Measurements from ENCODE around the gene PMEL.
A peak's percentile ranks its signal among the peaks of the same experiment; 100 is the strongest.
"Not testable (repeated sequence)": the region's sequence is repeated elsewhere in the genome, so short reads cannot be mapped to it uniquely, and the experiment has no call there.

Gene PMEL

GRCh38 chr12:55965941-55966407 is at the start of gene PMEL:
Gene PMEL (minus strand): TSS chr12:55966042. CDS start chr12:55966011, 31 bp downstream.
- peak in 1 of 2 experiments; percentile 41 for DNase-seq

- DNase-seq = no peak
Observed at GRCh38 chr12:56014205-56014604, 48.4 kb upstream of the PMEL start.

GRCh38 chr12:56013482-56013881 is 47.6 kb upstream of the PMEL start:
- no peak for DNase-seq

GRCh38 chr12:56011509-56012090 is 45.8 kb upstream of the PMEL start:
- no peak for DNase-seq

- no peak for DNase-seq
Observed at GRCh38 chr12:56010111-56010570, 44.3 kb upstream of the PMEL start.

- DNase-seq = peak; percentile 37 to 40
Observed at GRCh38 chr12:56007564-56008559, 42.0 kb upstream of the PMEL start.

- no peak for DNase-seq
Observed at GRCh38 chr12:56004211-56004610, 38.4 kb upstream of the PMEL start.

- not testable (repeated sequence) for DNase-seq
Observed at GRCh38 chr12:56003376-56003775, 37.5 kb upstream of the PMEL start.

- no peak for DNase-seq
Observed at GRCh38 chr12:56001487-56002100, 35.8 kb upstream of the PMEL start.

- not testable (repeated sequence) for DNase-seq
Observed at GRCh38 chr12:55999999-56000540, 34.2 kb upstream of the PMEL start.

GRCh38 chr12:55999522-55999921 is 33.7 kb upstream of the PMEL start:
- not testable (repeated sequence) for DNase-seq

GRCh38 chr12:55997535-55997859 is 31.7 kb upstream of the PMEL start:
- DNase-seq = no peak

GRCh38 chr12:55996715-55997534 is 31.1 kb upstream of the PMEL start, which contains the start of gene SUOX:
Gene SUOX (plus strand): TSS chr12:55997276. CDS start chr12:56002222, 4,946 bp downstream.
- DNase-seq = peak; percentile 79 to 90

- DNase-seq = peak; percentile 64 to 71
Observed at GRCh38 chr12:55996201-55996714, 30.4 kb upstream of the PMEL start.

- DNase-seq = no peak
Observed at GRCh38 chr12:55995366-55995765, 29.5 kb upstream of the PMEL start.

GRCh38 chr12:55993230-55993853 is 27.5 kb upstream of the PMEL start:
- no peak for DNase-seq

- no peak for DNase-seq
Observed at GRCh38 chr12:55991110-55991509, 25.3 kb upstream of the PMEL start.

GRCh38 chr12:55985976-55986375 is 20.1 kb upstream of the PMEL start:
- DNase-seq = not testable (repeated sequence)

- no peak for DNase-seq
Observed at GRCh38 chr12:55985341-55985740, 19.5 kb upstream of the PMEL start.

- DNase-seq = no peak
Observed at GRCh38 chr12:55984861-55985260, 19.0 kb upstream of the PMEL start.

GRCh38 chr12:55983232-55983842 is 17.5 kb upstream of the PMEL start:
- peak; percentile 41 to 58 for DNase-seq

All from Kasumi-1 (cell line).